ENCODE data around the gene TSACC. TPM values are rescaled to one million over a fixed set of nuclear protein-coding genes. Genes with fewer than 3 reads are reported as not detected.

Gene TSACC
- polyA plus RNA-seq, 3 donors = 0.67 TPM; not detected in 2

DNA sequence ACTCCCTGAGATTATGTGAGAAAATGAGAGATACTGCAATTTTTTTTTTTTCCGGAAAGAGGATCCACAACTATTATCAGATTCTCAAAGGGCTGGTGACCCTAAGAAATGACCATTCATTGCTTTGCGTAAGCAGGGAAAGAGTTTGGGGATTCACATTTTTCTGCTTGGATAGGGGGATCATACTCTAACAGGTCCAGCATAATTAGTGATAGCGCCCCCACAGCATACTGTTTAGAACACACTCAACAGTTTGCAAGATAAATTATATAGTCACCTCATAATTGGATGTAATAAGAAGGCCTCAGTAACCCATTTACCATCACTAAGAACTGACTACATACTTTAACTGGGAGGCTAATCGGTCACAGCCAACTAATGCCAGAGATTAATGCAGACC lies 2.1 kb upstream of the TSACC start:
- Histone ChIP-seq H4K20me1 (ENCODE audit: insufficient read depth, low read length) (peaks cover 31% of the 10 kb centered on the region), H3K9ac (ENCODE audit: insufficient read depth, low read length, poor library complexity, severe bottlenecking) (no peak overlapping the region), H3K79me2 (ENCODE audit: insufficient read depth, low read length) (peaks cover 50% of the 10 kb centered on the region), H2AFZ (ENCODE audit: insufficient read depth, low read depth, low read length, poor library complexity, severe bottlenecking) (no peak overlapping the region), H3K9me3 (replicated peaks in 1 of 2; ENCODE audit: control insufficient read depth in 1 of 2, insufficient read depth in 1 of 2, low read length in 2 of 2) (no peaks in the 10 kb centered on the region), H3K4me2 (replicated peaks; ENCODE audit: extremely low read depth, low read length, poor library complexity, severe bottlenecking) (peak overlapping the region; percentile 87), H3K27me3 (ENCODE audit: control insufficient read depth in 2 of 2, insufficient read depth in 2 of 2, low read length in 2 of 2) (no peaks in the 10 kb centered on the region), H3K4me3 (replicated peaks in 1 of 3; ENCODE audit: low read depth in 2 of 3, low read length in 3 of 3) (no peak overlapping the region), H3K27ac (ENCODE audit: low read depth in 1 of 2, low read length in 2 of 2) (no peak overlapping the region), H3K4me1 (ENCODE audit: control insufficient read depth in 1 of 2, insufficient read depth in 2 of 2, low read length in 2 of 2) (peaks cover 18 to 20% of the 10 kb centered on the region in 2 donors), H3K36me3 (replicated peaks in 1 of 2; ENCODE audit: control insufficient read depth in 1 of 2, insufficient read depth in 2 of 2, low read length in 2 of 2) (peaks cover 44 to 47% of the 10 kb centered on the region in 2 donors)
- H3K27me3 Mint-ChIP-seq (ENCODE audit: low read depth in 3 of 3) = no peaks in the 10 kb centered on the region
- TF ChIP-seq, protein P1, sequence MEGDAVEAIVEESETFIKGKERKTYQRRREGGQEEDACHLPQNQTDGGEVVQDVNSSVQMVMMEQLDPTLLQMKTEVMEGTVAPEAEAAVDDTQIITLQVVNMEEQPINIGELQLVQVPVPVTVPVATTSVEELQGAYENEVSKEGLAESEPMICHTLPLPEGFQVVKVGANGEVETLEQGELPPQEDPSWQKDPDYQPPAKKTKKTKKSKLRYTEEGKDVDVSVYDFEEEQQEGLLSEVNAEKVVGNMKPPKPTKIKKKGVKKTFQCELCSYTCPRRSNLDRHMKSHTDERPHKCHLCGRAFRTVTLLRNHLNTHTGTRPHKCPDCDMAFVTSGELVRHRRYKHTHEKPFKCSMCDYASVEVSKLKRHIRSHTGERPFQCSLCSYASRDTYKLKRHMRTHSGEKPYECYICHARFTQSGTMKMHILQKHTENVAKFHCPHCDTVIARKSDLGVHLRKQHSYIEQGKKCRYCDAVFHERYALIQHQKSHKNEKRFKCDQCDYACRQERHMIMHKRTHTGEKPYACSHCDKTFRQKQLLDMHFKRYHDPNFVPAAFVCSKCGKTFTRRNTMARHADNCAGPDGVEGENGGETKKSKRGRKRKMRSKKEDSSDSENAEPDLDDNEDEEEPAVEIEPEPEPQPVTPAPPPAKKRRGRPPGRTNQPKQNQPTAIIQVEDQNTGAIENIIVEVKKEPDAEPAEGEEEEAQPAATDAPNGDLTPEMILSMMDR (IDR thresholded peaks at IDR 0.05) = no peak
- DNase-seq = no peak
- H3K4me3 Mint-ChIP-seq = no peak overlapping the region
- 88% methylated on average over 1 of the region's 4 CpGs for WGBS (ENCODE audit: insufficient coverage)
- peaks cover 41 to 45% of the 10 kb centered on the region in 2 donors for H3K36me3 Mint-ChIP-seq
- peaks cover 18% of the 10 kb centered on the region for H3K4me1 Mint-ChIP-seq
- H3K9me3 Mint-ChIP-seq = peaks cover 0 to 2% (median 0%) of the 10 kb centered on the region in 7 donors
- intact Hi-C loops (cut with micrococcal nuclease) = loop anchor here in 1 of 2 donors (10.0 kb wide), 1 partner anchor 61 kb away; no protein-coding TSS in a partner anchor
- peak overlapping the region in 1 of 7 donors; percentile 6 for H3K27ac Mint-ChIP-seq

DNA sequence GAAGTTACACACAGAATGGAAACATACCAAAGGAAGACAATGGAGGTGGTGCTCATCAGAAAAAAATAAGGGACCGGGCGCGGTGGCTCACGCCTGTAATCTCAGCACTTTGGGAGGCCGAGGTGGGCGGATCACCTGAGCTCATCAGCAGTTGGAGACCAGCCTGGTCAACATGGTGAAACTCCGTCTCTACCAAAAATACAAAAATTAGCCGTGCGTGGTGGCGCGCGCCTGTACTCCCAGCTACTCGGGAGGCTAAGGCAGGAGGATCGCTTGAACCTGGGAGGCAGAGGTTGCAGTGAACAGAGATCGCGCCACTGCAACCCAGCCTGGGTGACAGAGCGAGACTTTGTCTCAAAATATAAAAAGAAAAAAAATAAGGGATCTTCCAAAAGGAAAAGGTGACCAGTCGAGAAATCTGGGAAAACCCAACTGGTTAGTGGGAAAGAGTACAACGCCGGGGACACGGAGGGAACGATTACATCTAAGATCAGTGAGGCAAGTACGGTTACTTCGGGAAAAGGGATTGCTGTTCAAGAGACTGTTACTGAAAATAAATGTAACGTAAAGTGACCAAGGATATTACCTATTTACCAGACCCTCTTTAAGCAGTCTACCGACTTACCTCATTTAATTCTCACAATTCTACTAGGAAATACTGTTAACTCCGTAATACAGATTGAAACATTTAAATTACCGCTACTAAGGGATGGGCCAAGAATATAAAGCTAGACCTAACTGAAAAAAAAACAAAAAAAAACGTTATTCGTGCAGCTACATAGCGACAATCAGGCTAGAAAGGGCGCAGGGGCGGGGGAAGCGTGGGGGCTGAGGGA lies 1.1 kb upstream of the TSACC start:
- peaks cover 18 to 20% of the 10 kb centered on the region in 2 donors for H3K4me1 ChIP-seq (ENCODE audit: control insufficient read depth in 1 of 2, insufficient read depth in 2 of 2, low read length in 2 of 2)
- no peak for DNase-seq
- peak overlapping the region; percentile 53 to 94 (median 84) for H3K4me3 ChIP-seq (replicated peaks in 1 of 3; ENCODE audit: low read depth in 2 of 3, low read length in 3 of 3)
- Mint-ChIP-seq H3K27ac (peak overlapping the region; percentile 91 to 98 (median 95)), H3K4me1 (peaks cover 18% of the 10 kb centered on the region), H3K36me3 (peaks cover 33 to 35% of the 10 kb centered on the region in 2 donors), H3K27me3 (ENCODE audit: low read depth in 3 of 3) (no peaks in the 10 kb centered on the region), H3K4me3 (peak overlapping the region; percentile 98), H3K9me3 (peaks cover 0 to 2% (median 0%) of the 10 kb centered on the region in 7 donors)
- peak overlapping the region; percentile 55 for H3K9ac ChIP-seq (ENCODE audit: insufficient read depth, low read length, poor library complexity, severe bottlenecking)
- intact Hi-C loops (cut with micrococcal nuclease) = loop anchor here in 1 of 2 donors (10.0 kb wide), 1 partner anchor 62 kb away; no protein-coding TSS in a partner anchor
- H3K9me3 ChIP-seq (replicated peaks in 1 of 2; ENCODE audit: control insufficient read depth in 1 of 2, insufficient read depth in 1 of 2, low read length in 2 of 2) = no peaks in the 10 kb centered on the region
- peaks cover 31% of the 10 kb centered on the region for H4K20me1 ChIP-seq (ENCODE audit: insufficient read depth, low read length)
- peaks cover 47% of the 10 kb centered on the region for H3K79me2 ChIP-seq (ENCODE audit: insufficient read depth, low read length)
- peak overlapping the region; percentile 87 for H3K4me2 ChIP-seq (replicated peaks; ENCODE audit: extremely low read depth, low read length, poor library complexity, severe bottlenecking)
- H3K36me3 ChIP-seq (replicated peaks in 1 of 2; ENCODE audit: control insufficient read depth in 1 of 2, insufficient read depth in 2 of 2, low read length in 2 of 2) = peaks cover 36 to 37% of the 10 kb centered on the region in 2 donors
- WGBS (ENCODE audit: insufficient coverage) = 52% methylated on average over 28 of the region's 34 CpGs
- H2AFZ ChIP-seq (ENCODE audit: insufficient read depth, low read depth, low read length, poor library complexity, severe bottlenecking) = peak overlapping the region; percentile 87
- TF ChIP-seq, protein P1 (IDR thresholded peaks at IDR 0.05) = no peak
- peak overlapping the region; percentile 57 to 66 for H3K27ac ChIP-seq (ENCODE audit: low read depth in 1 of 2, low read length in 2 of 2)
- no peaks in the 10 kb centered on the region for H3K27me3 ChIP-seq (ENCODE audit: control insufficient read depth in 2 of 2, insufficient read depth in 2 of 2, low read length in 2 of 2)

All from CD14-positive monocyte (primary cell).